Cardiac septum (tissue), 1 donor: Measurements from ENCODE around the gene SCRG1. TPM values are rescaled to one million over a fixed set of nuclear protein-coding genes. Genes with fewer than 3 reads are reported as not detected.

Source experiments
- DNase-seq: peaks from one replicate; pipeline ENCODE4 v3.0.0-alpha.2; 2020; ENCODE audit warnings: low spot score
- intact Hi-C: fragments of 100-400 bp; cut with DNase I; formaldehyde crosslinking; loops from one replicate; pipeline ENCODE4 v1.14.0; 2022
- total RNA-seq: library from RNA; stranded (reverse); fragmentation: NEBNext Ultra II Directional; extraction: Animal tissue kit (Norgen Biotek cat#: 25700); gene quantifications from one replicate; pipeline ENCODE4 v1.2.1, GENCODE V29; 2021
- donor health status: DM: no; HTN: no; CAD: no.

SCRG1 gene
- total RNA-seq, 1 donor from 2014 or later: 1.1 TPM

- intact Hi-C loops: no loop called here
- DNase-seq: no peak
Observed at GRCh38 chr4:173415092-173415491, 16.2 kb upstream of the SCRG1 start.

- intact Hi-C loops: no loop called here
Observed at GRCh38 chr4:173414456-173414855, 15.5 kb upstream of the SCRG1 start.

GRCh38 chr4:173413036-173413435, 14.1 kb upstream of the SCRG1 start:
- DNase-seq: no peak
- intact Hi-C loops: no loop called here

More at GRCh38 chr4:173414456-173414855, 15.5 kb upstream of the SCRG1 start:
- DNase-seq: no peak

- intact Hi-C loops: no loop called here
- DNase-seq: no peak
Observed at GRCh38 chr4:173411106-173411693, 12.3 kb upstream of the SCRG1 start.

- intact Hi-C loops: no loop called here
- no peak for DNase-seq
Observed at GRCh38 chr4:173410079-173410478, 11.2 kb upstream of the SCRG1 start.

GRCh38 chr4:173405840-173406606, 7.1 kb upstream of the SCRG1 start:
- intact Hi-C loops: no loop called here
- DNase-seq: no peak

GRCh38 chr4:173404296-173404865, 5.5 kb upstream of the SCRG1 start:
- no peak for DNase-seq

GRCh38 chr4:173403051-173403450, 4.1 kb upstream of the SCRG1 start:
- intact Hi-C loops: no loop called here

More at GRCh38 chr4:173404296-173404865, 5.5 kb upstream of the SCRG1 start:
- intact Hi-C loops: no loop called here

GRCh38 chr4:173401063-173401462, 2.1 kb upstream of the SCRG1 start:
- intact Hi-C loops: no loop called here
- no peak for DNase-seq

More at GRCh38 chr4:173403051-173403450, 4.1 kb upstream of the SCRG1 start:
- no peak for DNase-seq

GRCh38 chr4:173398220-173398619, 696 bp downstream of the SCRG1 start:
- intact Hi-C loops: no loop called here
- no peak for DNase-seq

GRCh38 chr4:173397604-173398003, 1.3 kb downstream of the SCRG1 start:
- DNase-seq: no peak
- intact Hi-C loops: no loop called here

- intact Hi-C loops: no loop called here
- no peak for DNase-seq
Observed at GRCh38 chr4:173391701-173392100, 7.2 kb downstream of the SCRG1 start.

- DNase-seq: no peak
- intact Hi-C loops: no loop called here
Observed at GRCh38 chr4:173386751-173387150, 12.2 kb downstream of the SCRG1 start.

- intact Hi-C loops: no loop called here
- DNase-seq: no peak
Observed at GRCh38 chr4:173382349-173382748, 16.6 kb downstream of the SCRG1 start.

GRCh38 chr4:173381610-173382009, 17.3 kb downstream of the SCRG1 start:
- no peak for DNase-seq
- intact Hi-C loops: no loop called here

GRCh38 chr4:173380987-173381386, 17.9 kb downstream of the SCRG1 start:
- intact Hi-C loops: no loop called here
- no peak for DNase-seq

GRCh38 chr4:173379929-173380328, 19.0 kb downstream of the SCRG1 start:
- intact Hi-C loops: no loop called here
- no peak for DNase-seq

GRCh38 chr4:173374588-173374987, 24.3 kb downstream of the SCRG1 start:
- intact Hi-C loops: no loop called here
- DNase-seq: no peak

- intact Hi-C loops: loop anchor here (2.0 kb wide), 1 partner anchor 203 kb away; the partner anchor contains the start of gene GALNT7
- peak; percentile 87 for DNase-seq
Observed at GRCh38 chr4:173371292-173372192, 27.4 kb downstream of the SCRG1 start.
